Hepatic stellate cell (primary cell): ENCODE data around the gene FAM216B.
"Not testable (repeated sequence)": the region's sequence is repeated elsewhere in the genome, so short reads cannot be mapped to it uniquely, and the experiment has no call there.

Experiments
- DNase-seq: peaks from one replicate; pipeline ENCODE4 v3.0.0; 2011; ENCODE audit warnings: low spot score

FAM216B gene

DNA sequence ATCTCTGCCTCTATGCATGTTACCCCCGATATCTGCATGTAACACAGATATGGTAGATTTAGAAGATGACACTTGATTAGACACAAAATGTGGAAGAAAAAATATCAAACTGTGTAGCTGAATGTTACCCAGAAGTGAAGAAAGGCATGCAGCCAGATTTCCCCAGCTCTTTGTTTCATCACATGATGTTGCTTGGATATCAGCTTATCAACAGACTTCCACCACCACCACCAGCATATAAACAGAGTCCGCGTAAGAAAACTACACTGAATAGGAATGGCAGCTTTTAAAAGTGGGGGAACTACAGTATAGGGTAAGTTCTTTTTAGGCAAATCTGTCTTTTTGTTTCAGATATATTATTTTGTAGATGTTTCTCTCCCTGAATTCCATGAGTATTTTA, at the start of gene FAM216B:
Gene FAM216B (plus strand): TSS at position 233 of the 400 bp plus-strand sequence. CDS start 2,484 bp downstream, outside the sequence.
- DNase-seq, result no peak

DNA sequence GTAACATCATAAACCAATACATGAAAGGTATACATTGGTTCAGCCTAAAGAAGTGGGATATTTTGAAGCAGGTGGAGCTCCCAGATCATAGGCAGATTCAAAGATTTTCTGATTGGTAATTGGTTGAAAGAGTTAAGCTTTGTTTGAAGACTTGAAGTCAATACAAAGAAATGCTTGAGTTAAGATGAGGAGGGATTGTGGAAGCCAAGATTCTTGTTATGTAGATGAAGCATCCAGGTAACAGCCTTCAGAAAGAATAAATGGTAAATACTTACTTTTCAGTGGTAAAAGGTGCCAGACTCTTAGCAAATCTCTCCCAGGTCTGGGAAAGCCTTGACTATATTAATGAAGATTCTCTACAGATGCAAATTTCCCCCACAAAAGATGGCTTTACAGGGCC, 49.3 kb upstream of the FAM216B start:
- DNase-seq, result no peak

DNA sequence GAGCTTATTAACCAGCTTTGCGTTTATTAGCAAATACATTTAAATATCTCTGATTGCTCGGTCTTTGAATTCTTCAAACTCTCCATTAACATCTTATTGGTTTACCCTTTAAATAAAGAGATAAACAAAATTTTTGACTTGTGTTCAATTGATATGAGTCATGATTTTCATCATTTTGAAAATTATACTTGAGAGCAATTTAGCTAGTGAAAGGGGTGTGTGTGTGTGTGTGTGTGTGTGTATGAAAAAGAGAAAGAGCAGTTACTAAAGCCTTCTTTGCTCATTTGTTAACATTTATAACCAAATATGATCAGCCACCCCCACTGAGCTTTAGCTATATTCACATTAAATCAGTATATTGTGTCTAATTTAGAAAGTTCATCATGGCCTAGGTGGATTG, 48.3 kb upstream of the FAM216B start:
- DNase-seq, result no peak

DNA sequence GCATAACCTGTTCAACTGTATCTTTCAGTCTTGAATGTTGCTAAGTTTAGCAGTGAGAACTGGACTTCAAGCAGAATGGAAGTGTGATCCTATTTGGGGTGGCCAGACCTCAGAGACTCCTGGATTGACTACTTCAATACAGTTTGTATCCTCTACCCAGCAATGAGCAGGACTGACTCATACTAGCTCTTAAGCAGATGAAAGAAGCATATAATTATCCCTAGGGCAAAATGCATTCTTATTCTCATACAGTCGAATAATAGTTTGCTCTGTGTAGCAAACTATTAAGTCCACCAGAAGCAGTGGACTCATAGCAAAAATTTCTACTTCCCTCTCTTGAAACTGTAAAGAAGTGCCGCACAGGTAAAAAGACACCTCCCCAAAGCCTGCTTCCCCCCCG, 46.4 kb upstream of the FAM216B start:
- no peak for DNase-seq

DNA sequence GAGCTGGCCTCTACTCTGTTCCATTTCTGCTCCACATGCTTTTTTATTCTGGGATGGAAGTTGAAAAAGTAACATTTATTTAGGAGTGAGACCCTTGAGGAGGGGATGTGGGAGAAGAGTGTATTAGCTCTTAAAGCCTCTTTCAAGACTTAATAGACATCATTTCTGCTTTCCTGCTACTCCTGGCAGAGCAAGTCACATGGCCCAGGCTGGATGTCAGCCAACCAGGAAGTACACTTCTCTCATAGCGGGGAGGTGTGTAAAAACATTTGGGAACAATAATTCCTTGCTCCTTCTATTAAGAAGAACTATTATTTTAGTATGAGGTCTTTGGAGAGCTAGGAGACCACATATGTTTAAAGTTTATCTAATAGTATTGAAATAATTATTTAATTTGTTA, 40.6 kb upstream of the FAM216B start:
- no peak for DNase-seq

DNA sequence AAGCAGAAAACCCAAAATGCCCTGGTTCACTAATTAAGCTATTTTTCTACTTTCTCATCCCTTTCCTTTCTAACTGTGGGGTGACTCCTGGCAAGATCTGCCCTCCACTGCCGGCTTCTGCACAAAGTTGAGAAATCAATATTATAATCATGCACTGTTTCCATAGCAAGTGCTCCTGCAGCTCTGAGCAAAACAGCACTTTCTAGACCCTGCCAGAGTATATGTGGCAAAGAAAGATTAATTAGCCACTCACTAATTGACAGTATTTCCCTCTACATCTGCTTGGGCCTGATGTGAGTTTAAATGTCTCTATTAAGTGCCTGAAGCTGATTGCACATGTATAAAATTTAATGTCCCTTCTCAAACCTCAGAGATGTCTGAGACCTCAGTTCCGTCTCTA, 39.5 kb upstream of the FAM216B start:
- no peak for DNase-seq

DNA sequence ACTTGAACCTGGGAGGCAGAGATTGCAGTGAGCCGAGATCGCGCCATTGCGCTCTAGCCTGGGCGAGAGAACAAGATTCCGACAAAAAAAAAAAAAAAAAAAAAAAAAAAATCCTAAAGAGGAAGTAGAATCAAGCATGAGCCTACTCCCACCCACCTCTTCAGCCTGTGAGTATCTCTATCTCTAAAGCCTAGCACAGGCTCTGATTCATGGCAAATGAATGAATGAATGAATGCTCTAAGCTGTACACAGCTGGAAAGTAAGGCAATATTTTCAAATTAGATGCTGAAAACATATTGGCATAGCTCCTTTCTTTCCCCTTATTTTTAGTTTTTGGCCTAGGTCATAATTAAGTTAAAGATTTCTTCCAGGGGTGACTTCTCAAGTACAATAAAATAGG, 35.7 kb upstream of the FAM216B start:
- no peak for DNase-seq

DNA sequence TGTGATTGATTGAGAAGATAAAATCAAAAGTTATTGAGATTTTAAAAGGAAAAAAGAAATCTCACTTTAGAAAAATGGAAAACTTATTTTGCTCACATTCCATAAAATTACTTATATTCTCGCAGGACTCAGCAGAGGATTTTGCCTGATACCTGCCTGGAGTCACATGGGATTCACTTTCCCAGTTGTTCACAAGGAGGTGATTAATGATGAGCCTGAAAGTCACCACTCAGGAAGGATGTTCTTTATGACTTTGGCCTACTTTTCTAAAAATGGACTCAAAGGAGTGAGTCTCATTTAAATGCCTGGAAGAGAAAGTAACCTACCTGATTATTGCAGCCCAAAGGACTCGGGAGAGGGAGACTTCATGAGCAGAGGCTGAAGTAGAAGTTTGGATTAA, 34.5 kb upstream of the FAM216B start:
- no peak for DNase-seq

DNA sequence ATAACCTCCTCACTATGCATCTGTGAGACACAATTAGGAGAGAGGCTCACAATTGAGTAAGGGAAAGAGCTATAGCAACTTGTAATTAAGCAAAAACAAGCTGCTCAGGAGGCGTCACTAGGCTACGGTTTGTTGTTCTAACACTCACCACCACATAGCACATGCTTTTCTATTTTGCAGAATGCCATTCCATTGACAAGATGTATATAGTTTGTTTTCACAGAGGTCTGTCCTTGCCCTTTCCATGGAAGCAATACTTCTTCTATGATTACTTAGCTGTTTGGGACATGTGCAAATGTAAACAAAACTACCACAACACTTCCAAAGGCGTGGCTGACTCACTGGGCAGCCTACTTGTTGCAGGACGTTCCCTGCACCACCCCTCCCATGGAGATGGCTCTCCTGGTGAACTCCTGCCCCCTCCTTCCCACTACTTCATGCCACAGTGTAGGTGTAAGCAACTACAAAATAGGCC, 33.9 kb upstream of the FAM216B start:
- peak; percentile 8 for DNase-seq

DNA sequence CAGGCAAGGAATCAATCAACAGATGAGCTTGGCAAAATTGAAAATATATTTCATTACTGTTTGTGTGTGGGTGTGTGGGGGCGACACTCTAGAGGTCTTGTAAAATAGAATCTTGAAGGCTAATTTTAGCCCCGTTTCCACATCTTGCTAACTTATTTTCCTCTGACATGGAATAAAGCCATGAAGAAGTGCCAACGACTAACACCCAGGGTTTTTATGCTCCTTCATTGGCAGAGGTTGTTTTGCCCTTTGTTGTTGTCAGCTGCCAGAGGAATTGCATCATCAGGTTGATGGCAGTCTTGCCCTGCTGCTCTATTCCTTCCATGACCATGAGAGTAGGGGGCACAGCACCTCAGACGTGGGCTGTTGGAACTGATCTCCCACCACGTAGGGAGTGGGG, 30.6 kb upstream of the FAM216B start:
- no peak for DNase-seq

DNA sequence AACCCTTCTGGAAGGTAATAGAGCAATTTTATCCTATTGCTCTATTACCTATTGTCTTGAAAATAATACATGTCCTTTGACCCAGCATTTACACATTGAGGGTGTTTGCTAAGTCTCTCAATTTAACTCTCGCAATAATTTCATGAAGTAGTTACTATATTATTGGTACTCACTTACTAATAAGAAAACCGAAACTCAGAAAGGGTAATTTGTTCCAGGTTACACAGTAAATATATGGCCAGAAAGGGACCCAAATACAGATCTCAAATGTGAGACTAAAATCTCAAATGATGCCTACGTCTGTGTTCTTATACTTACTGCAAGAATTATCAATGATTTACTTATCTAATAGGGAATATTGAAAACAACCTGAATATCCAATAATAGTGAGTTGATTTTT, 29.7 kb upstream of the FAM216B start:
- no peak for DNase-seq

DNA sequence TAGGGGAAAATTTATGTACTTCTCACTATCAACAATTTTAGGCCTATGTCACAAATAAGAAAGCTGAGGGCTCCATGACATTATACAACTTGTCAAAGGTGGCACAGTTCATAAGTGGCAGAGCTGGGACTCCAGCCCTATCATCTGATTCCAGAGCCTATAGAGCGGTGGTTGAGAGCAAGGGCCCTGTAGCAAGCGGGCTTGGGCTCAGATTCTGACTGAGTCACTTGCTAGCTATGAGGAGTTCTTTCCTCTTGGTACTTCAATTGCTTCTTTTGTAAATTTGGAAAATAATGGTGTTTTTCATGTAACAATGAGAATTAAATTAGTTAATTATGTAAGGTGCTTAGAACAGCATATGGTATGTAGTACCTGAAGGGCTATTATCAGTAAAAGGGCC, 28.7 kb upstream of the FAM216B start:
- no peak for DNase-seq

DNA sequence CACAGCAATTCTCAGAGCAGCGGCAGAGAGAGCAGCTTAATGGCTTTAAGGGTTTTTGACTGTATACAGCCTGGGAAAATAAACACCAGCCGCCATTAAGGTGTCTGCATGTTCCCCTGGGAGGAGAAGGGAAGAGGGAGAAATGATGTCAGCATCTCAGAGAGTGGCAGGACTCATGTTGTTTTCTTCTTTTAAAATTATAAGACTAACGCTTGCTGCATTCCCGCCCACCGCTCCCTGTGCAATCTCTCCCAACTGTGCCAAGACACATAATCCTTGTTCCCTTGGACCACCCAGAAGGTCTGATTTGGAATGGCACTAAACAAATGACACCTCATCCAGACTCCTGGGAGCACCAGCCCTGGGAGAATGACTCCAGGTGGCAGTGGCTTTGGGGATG, 27.7 kb upstream of the FAM216B start:
- no peak for DNase-seq

DNA sequence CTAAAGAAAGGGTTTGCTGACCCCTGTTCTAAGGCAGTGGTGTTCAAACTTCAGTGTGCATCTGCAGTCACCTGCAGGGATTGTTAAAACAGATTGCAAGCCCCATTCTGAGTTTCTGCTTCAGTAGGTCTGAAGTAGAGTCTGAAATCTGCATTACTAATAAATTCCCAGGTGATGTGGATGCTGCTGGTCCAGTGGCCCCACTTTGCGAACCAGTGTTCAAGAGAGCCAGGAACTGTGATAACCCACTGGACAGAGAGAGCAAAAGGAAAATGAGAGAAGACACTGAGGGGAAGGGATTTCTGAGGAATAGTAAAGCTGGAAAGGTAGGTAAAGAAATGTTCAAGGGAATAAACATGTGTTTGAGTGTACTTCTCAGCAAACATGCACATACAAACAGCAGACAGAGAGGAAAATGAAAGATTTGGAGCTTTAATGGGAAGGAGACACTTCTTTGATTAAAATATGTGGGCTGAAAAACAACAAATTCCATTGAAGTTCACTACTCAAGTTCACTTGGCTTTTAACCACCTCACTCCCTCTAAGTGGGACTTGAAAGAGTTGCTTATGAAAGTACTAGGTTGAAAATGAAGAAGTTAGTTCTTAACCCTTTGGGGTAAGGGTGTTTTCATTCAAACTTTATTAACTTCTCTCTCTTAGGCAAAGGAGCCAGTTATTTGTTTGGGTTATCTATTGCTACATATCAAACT, 26.4 kb upstream of the FAM216B start:
- no peak for DNase-seq

DNA sequence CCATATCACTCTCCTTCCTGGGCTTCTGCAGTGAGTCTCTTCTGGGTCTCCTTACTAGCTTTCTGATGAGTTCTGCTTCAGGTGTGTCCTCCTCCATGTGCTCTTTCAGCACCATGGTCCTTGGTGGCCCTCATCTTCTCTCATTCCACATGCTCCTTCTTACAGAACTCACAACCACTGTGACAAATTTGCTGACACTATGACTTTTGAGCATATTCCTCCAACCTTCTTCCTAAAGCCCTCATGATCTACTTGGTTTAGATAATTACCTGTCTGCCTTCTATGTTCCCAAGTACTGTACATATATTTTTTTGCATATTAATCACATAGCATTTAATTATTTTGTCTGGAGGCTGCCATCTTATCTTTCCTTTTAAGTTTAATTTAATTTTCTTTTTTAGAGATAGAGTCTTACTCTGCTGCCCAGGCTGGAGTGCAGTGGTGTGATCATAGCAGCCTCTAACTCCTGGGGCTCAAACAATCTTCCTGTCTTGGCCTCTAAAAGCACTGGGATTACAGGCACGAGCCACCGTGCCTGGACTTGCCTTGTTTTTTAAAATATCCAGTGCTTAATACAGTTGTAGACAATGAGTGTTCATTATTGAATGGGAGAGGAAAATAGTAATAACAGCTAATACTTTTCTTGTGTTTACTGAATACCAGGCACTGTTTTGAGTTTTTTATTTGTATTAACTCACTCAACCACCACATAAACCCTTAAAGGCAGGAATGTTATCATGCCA, 23.5 kb upstream of the FAM216B start:
- DNase-seq, result no peak

DNA sequence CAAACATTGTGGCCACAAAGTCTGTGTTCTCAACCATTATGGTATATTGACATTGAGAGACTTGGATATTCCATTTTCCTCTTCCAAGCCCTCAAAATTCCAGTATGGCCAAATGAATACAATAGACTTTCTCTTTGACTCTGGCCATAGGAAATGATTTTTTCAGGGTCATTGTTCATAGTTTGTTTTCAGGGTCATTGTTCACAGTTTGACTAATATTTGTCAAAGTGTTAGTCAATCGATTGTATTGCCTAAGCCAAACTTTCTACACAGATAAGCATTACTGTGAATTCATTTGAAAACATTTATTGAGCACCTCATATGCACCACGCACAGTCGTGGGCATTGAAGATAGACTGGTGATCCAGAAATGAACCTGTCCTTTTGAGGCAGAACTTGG, 22.9 kb upstream of the FAM216B start:
- no peak for DNase-seq

DNA sequence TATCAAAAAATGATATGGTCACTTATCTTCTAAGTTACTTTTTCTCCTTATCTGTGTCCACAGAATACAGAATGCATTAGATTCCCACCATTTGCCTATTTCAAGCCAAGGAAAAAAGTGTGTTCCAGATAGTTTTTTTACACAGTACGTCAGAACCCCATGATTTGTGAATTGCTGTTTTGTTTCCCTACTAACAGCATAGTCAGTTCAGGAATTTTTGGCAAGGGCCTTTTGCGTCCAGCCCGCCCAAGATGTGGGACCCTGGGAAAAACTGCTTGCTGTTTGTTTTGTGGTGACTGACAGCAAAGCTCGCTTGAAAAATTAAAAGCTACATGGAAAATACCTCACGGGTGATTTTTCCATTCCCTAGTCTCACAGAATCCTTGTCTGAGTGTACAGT, 20.4 kb upstream of the FAM216B start:
- DNase-seq, result no peak

DNA sequence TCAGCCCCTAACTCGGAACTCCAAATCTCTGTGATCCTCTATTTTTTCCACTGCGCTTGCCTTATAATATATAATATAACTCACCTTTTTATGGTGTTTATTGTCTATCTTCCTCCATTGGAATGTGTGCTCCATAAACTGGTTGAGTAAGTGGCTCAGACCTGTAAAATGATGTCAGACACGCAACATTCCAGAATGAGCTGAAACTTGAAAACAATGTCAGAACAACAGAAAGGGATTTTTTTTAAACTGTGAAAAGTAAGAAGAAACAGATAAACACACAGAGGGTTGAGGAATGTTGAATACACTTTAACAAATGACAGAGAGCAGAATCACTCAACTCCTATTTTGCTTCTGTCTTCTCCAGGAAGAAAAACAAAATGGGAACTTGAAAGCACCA, 19.1 kb upstream of the FAM216B start:
- DNase-seq, result no peak

DNA sequence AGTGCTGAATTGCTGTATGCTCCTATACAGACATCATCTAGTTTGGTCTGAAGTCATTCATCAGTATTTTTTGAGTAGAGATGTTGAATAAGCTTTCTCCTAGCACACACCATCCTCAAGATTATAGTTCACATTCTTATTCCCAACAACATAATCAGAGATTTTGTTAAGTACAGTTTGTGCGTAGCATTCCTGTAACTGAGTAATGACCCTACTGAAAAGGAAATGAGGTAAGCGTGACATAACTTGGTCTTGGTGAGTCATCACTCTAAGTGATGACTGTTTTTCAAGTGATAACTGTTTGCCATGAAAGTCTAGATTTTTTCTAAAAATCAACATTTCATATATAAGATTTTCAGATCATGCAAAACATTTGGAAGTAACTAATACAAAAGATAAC, 18.5 kb upstream of the FAM216B start:
- no peak for DNase-seq

DNA sequence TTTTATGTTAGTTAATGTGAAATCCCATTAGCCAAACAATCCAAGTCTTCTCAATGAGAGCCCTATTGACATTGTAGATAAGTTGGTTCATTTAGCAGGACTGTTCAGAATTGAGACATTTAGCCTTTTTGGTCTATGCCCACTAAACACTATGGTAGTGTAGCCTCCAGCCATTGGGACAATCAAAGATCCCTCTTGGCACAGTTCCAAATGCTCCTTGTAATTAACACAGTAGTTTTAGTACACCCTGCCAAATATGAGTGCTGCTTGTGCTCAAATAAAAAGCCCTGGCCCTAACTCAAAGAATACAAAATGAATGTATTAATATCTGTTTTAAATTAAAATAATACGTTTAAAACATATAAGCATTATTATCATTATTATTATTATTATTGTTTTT, 15.4 kb upstream of the FAM216B start:
- no peak for DNase-seq

DNA sequence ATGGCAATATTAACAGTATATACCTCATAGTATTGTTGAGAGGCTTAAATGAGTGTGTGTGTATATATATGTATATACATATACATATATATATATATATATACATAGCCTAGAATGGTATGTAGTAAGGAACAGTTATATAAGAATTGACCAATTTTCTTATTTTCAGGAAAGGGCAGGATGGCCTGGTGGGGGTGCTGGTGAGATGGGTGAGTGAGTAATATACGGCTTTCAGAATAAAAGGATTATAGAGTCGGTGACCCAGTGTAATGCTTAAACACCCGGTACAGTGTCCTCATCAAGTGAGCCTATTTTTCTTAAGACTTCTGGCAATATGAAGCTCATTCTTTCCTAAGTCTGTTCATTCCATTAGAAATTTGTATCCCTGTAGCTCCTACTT, 11.7 kb upstream of the FAM216B start:
- DNase-seq, result no peak

DNA sequence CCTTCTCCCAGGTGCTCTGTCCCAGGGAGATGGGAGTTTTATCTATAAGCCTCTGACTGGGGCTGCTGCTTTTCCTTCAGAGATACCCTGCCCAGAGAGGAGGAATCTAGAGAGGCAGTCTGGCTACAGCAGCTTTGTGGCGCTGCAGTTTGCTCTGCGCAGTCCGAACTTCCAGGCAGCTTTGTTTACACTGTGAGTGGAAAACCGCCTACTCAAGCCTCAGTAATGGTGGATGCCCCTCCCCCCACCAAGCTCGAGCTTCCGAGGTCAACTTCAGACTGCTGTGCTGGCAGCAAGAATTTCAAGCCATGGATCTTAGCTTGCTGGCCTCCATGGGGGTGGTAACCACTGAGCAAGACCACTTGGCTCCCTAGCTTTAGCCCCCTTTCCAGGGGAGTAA, 4.8 kb upstream of the FAM216B start:
- not testable (repeated sequence) for DNase-seq

DNA sequence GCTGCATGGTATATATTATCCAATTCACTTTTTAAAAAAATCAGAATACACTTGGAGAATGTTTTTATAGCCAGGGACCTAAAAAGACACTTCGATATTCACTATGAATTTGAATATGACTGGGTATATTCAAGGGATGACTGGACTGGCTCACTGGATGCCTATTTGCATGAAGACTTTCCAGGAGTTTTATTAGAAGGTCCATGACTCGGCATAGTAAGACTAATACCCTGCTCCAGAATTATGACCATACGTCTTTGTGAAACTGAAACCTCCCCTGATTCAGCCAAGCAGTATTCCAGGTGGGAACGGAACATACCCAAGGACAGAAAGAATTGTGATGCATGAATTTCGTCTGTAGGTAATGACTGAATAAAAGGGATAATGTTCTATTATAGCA, 3.9 kb upstream of the FAM216B start:
- no peak for DNase-seq

DNA sequence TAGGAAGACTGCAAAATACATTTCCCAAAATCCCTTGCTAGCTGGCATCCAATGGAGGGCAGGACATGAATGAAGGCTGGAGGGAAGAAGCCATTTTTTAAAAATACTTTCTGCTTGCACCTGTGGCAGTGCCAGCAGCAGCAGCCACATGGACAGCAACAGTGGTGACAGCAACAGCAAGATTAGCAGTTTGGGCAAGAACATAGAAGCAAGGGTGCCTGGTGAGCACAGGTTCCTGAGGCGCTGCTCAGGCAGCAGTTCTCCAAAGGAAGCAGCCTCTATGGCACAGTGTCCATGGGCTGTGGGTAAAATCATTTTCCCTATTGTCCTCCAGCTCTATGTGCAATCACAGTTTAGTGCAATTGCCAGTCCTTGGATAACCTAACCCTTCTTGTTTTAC, 1.3 kb upstream of the FAM216B start:
- DNase-seq, result no peak
